Umbilical cord (tissue), 2 donors: Measurements from ENCODE around the gene TBC1D13. TPM values are rescaled to one million over a fixed set of nuclear protein-coding genes. Genes with fewer than 3 reads are reported as not detected.
"Not testable (repeated sequence)": the region's sequence is repeated elsewhere in the genome, so short reads cannot be mapped to it uniquely, and the experiment has no call there.

Experiments
- DNase-seq: peaks from one replicate; pipeline ENCODE4 v3.0.0-alpha.2; 2015; ENCODE audit warnings: low spot score
- total RNA-seq: library from RNA; depleted of rRNA; stranded (reverse); fragments of >200 nt; gene quantifications from one replicate; pipeline ENCODE4 v1.2.3, GENCODE V29; 2014; ENCODE audit warnings: low replicate concordance; ENCODE audit not compliant: insufficient read depth

Gene TBC1D13
- total RNA-seq = 6.5 TPM

- DNase-seq = peak; percentile 87
These were observed at the start of gene TBC1D13 for GRCh38 chr9:128786681-128787601. TBC1D13 (plus strand) TSS chr9:128787253; CDS start chr9:128787354, 101 bp downstream.

GRCh38 chr9:128742401-128742800 is 44.7 kb upstream of the TBC1D13 start:
- no peak for DNase-seq

DNA sequence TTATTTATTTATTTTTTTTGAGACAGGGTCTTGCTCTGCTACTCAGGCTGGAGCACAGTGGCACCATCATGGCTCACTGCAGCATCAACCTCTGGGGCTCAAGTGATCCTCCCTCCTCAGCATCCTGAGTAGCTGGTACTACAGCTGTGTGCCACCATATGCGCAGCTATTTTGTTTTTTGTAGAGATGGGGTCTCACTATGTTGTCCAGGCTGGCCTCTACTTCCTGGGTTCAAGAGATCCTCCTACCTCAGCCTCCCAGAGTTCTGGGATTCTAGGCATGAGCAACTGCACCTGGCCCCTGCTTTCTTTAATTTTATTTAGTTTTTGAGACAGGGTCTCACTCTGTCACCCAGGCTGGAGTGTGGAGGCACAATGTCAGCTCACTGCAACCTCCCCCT is 43.6 kb upstream of the TBC1D13 start:
- DNase-seq = no peak

GRCh38 chr9:128747241-128747640 is 39.8 kb upstream of the TBC1D13 start:
- DNase-seq = no peak

- DNase-seq = no peak
These were observed 36.0 kb upstream of the TBC1D13 start for GRCh38 chr9:128750926-128751595.

DNA sequence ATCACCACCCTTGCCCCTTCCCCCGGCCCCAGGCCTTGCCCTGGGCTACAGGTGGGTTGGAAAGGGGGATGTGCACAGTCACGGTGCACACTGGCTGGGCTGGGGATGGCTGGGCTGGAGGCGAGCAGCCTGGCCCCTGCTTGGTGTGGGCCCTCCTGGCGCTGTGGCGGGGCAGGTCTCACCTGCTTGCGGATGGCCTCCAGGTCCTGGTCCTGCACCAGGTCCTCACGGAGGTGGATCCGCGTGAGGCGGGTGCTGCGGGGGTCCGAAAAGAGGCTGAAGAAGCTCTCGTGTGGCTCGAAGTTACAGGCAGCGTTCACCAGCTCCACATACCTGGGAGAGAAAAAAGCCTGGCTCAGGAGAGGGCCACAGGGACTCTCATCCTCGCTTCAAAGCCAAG is 33.4 kb upstream of the TBC1D13 start:
- no peak for DNase-seq

DNA sequence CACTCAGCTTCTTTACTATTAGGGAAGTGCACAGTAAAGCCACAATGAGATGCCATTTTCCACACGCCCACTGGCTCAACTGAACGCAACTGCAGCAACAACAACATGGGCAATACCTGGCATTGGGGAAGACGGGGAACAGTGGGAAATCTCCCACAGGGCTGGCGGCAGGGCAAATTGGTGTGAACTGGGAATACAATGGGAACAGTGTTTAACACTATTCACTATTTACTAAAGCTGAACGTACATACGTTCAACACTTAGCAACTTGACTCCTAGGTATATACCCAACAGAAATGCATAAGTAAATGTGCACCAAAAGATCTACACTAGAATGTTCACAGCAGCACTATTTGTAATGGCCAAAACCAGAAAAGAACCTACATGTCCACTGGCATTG is 29.5 kb upstream of the TBC1D13 start:
- no peak for DNase-seq

GRCh38 chr9:128762671-128763449 is 24.2 kb upstream of the TBC1D13 start:
- no peak for DNase-seq

DNA sequence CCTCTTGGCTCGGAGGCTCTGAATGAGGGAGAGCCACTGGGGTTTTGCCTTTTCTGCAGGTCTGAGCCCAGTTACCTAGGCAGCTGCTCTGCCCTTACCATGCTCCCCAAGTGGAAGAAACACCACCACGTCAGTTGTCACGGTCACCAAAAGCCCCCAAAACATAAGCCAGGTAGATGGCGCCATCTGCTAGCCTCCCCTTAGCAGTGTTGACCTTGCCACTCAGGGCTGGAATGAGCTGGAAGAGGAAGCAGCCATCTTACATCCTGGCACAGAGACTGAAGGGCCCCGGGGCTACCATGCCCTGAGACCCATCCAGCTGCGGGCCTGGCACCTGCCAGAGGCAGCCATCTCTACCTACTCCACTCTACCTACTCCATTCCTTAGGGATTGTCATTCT is 22.7 kb upstream of the TBC1D13 start:
- DNase-seq = no peak

DNA sequence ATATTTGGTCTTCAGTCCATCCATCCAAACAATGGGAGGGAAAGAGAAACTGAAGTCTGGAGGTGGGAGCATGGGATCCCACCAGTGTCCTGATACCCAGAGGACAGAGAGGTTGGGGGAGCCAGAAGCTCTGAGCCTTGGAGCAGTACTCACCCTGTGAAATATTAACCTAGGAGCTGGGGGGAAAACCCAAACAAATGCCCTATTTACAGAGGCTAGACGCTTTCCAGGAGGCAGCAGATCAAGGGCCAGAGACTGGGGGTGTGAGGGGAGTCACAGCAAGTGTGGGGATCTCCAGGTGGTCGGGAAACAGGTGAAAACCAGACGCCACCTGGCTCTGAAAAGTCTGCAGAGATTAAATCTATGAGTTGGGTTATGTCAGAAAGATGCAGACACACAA is 21.6 kb upstream of the TBC1D13 start:
- no peak for DNase-seq

DNA sequence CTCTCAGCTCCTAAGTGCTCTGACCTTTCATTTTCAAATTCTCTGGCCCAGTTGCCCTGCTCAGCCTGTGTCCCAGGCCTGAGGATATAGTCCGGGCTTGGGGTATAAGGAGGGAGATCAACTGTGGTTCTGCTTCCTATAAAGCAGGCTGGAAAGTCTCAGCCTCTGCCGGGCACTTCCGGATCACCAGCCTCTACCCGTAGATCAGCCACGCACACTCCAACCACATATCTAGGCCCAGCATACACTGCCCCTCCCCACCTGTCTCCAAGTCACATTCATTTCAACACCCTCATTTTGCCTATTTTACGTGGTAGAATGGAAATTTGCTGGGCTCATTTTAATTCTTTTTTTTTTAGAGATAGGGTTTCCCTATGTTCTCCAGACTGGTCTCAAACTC is 18.4 kb upstream of the TBC1D13 start:
- DNase-seq = no peak

DNA sequence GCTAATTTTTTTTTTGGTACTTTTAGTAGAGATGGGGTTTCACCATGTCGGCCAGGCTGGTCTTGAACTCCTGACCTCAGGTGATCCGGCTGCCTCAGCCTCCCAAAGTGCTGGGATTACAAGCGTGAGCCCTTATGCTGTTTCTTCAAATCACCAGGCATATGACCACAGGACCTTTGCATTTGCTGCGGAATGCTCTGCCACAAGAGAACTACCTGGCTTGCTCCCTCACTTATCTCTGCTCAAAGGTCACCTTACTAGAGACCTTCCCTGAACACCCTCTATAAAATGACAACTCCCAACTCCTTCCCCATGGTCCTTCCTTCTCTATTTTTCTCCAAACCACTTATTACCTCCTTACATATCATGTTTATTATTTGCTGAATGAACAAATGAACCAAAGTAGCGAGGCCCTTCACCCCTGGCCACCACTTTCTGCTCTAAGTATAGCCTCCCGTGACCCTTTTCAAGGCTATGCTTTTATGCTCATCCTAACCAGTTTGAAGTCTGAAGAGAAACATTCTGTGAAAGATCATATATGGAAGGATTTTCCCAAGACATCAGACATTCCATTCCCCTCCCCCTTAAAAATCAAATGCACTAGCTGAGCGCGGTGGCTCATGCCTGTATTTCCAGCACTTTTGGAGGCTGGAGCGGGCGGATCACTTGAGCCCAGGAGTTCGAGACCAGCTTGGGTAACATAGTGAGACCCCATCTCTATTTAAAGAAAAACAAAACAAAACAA is 16.6 kb upstream of the TBC1D13 start:
- DNase-seq = no peak

DNA sequence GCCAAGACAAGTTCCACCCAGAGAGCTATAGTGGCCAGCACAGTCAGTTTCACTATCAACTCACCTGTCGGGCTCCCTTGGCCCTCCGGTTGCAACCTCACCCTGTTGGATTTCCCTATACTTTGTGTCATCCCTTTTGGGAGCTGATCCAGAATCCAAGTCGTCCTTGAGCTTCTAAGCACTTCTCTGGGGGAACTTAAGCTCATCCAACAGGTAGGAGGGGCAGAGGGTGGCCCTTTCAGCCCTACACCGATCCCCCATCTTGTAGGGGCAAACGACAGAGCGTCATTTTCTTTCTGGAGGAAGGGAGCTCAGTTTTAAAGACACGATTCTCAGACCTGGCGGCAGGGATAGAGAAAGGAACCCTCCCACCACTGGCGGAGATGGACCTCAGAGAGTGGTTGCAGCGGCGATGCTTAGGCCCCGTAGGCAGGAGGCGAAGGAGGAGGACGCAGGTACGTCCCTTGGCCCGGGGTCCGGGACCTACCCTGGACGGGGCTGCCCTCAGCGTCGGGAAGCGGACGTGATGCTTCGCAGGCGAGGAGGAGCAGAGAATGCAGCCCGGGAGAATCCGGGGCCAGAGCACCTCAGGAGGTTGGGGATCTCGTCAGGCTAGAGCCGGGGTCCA is 15.8 kb upstream of the TBC1D13 start:
- no peak for DNase-seq

- DNase-seq = peak; percentile 90
These were observed 15.1 kb upstream of the TBC1D13 start, which contains the start of gene ZER1 for GRCh38 chr9:128771745-128772519. ZER1 (minus strand) TSS chr9:128771927; CDS start chr9:128755565, 16,362 bp downstream.

GRCh38 chr9:128773049-128773448 is 14.0 kb upstream of the TBC1D13 start:
- DNase-seq = no peak

GRCh38 chr9:128774804-128775203 is 12.2 kb upstream of the TBC1D13 start:
- no peak for DNase-seq

- not testable (repeated sequence) for DNase-seq
These were observed 7.0 kb upstream of the TBC1D13 start for GRCh38 chr9:128780093-128780492.

- DNase-seq = no peak
These were observed 5.6 kb upstream of the TBC1D13 start for GRCh38 chr9:128781187-128782070.

- DNase-seq = no peak
These were observed 4.4 kb upstream of the TBC1D13 start for GRCh38 chr9:128782669-128783068.
